ENCODE measurements around the gene RTTN. TPM values are rescaled to one million over a fixed set of nuclear protein-coding genes. Genes with fewer than 3 reads are reported as not detected.

The RTTN gene
- total and polyA plus RNA-seq, 9 of the 15 experiments (the other 6 are each of a cell fraction or from before 2014, with no cell fraction given) = 3.1 to 18.3 (median 10.6) TPM

DNA sequence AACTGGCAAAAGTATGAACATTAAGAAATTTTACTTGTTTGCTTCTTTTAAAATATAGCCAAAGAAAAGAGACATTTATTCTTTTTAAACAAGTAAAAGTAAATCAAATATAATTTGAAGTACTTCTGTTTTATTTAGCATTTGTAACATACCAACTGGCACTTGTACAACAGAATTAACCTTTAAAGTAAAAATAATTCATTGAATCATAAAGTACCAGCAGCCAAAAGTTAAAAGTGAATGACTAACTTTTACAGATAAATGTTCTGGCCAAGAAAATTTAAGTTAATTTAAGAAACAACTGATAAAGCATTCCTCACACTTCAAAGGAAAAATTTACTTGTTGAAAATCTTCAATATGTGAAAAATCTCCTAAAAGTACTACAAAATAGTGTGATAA lies 23.8 kb downstream of the RTTN start (continued):
- TF ChIP-seq ZMIZ1 (IDR thresholded peaks at IDR 0.05; ENCODE audit: low read depth in 2 of 2, low read length in 2 of 2) = no peak
- TF ChIP-seq CBFA2T2 (conservative IDR thresholded peaks at IDR 0.05) = no peak
- TF ChIP-seq, protein P1, sequence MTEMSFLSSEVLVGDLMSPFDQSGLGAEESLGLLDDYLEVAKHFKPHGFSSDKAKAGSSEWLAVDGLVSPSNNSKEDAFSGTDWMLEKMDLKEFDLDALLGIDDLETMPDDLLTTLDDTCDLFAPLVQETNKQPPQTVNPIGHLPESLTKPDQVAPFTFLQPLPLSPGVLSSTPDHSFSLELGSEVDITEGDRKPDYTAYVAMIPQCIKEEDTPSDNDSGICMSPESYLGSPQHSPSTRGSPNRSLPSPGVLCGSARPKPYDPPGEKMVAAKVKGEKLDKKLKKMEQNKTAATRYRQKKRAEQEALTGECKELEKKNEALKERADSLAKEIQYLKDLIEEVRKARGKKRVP (CRISPR knock-in tag; IDR thresholded peaks at IDR 0.05) = no peak
- TF ChIP-seq PBX2 (CRISPR knock-in tag; IDR thresholded peaks at IDR 0.05; ENCODE audit: low read depth) = no peak
- TF ChIP-seq PBX2 (tag; conservative IDR thresholded peaks at IDR 0.05; ENCODE audit: low read depth) = no peak
- no peak for TF ChIP-seq BDP1 (IDR thresholded peaks at IDR 0.05; ENCODE audit: insufficient read depth, insufficient read length)
- TF ChIP-seq, protein P2, sequence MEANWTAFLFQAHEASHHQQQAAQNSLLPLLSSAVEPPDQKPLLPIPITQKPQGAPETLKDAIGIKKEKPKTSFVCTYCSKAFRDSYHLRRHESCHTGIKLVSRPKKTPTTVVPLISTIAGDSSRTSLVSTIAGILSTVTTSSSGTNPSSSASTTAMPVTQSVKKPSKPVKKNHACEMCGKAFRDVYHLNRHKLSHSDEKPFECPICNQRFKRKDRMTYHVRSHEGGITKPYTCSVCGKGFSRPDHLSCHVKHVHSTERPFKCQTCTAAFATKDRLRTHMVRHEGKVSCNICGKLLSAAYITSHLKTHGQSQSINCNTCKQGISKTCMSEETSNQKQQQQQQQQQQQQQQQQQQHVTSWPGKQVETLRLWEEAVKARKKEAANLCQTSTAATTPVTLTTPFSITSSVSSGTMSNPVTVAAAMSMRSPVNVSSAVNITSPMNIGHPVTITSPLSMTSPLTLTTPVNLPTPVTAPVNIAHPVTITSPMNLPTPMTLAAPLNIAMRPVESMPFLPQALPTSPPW (CRISPR knock-in tag; IDR thresholded peaks at IDR 0.05) = no peak
- no peak for TF ChIP-seq ZNF830 (CRISPR knock-in tag; IDR thresholded peaks at IDR 0.05)
- TF ChIP-seq ZBTB1 (CRISPR knock-in tag; IDR thresholded peaks at IDR 0.05; ENCODE audit: borderline replicate concordance, low read depth) = no peak
- no peak for TF ChIP-seq TEAD2 (tag; IDR thresholded peaks at IDR 0.05)
- TF ChIP-seq ZNF431 (CRISPR knock-in tag; IDR thresholded peaks at IDR 0.05) = no peak
